Loucy (cell line): ENCODE results near the gene CRTC1.

Experiments used
- CTCF ChIP-seq: fragments of 200-600 bp; sonication (generic); conservative IDR thresholded peaks from 2 replicates; pipeline ENCODE4 v1.5.1; 2014; ENCODE audit warnings: mild to moderate bottlenecking, antibody characterized with exemption, low read length
- EZH2phosphoT487 ChIP-seq: fragments of 200-600 bp; IDR thresholded peaks from 2 replicates; pipeline ENCODE4 v1.6.1; 2018; ENCODE audit warnings: antibody characterized with exemption, mild to moderate bottlenecking, moderate library complexity, borderline replicate concordance

DNA sequence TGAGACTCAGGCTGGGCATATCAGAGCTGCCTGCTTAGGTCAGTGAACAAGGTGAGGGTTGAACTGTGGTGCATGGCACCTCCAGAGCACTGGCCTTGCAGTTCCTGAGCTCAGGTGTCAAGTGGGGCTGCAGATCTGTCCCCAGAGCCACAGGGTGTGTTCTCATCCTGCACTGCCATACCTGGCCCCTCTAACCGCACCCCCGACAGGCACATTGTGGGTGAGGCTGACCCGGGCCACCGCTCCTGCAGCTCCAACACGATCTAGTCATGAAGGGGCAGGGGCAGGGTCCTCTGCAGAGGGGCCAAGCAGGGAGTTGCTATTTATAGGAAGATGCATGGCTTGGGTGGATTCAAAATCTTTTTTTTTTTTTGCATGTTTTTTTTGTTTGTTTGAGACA, 16.7 kb upstream of the CRTC1 start:
- no peak for TF ChIP-seq EZH2phosphoT487
- TF ChIP-seq CTCF: no peak
